B cell (primary cell): ENCODE measurements around the gene EHHADH. TPM values are rescaled to one million over a fixed set of nuclear protein-coding genes. Genes with fewer than 3 reads are reported as not detected.

Source experiments
- ATAC-seq: fragments of 200-7000 bp; cut with Tn5 transposase; one replicate; pipeline ENCODE4 v1.10.0; 2021; ENCODE audit warnings: low read depth, mild to moderate bottlenecking, moderate number of reproducible peaks, moderate library complexity
- CTCF ChIA-PET: fragments of 350-600 bp; sonication (Branson Sonifier 250); formaldehyde crosslinking; loops from one replicate; lab custom pipeline; 2021; ENCODE audit warnings: antibody characterized with exemption, inconsistent platforms; lab: Charles Lee
- POLR2A ChIA-PET: fragments of 350-600 bp; sonication (Branson Sonifier 250); formaldehyde crosslinking; loops from one replicate; lab custom pipeline; 2021; ENCODE audit warnings: antibody characterized with exemption; lab: Charles Lee
- DNase-seq: peaks from one replicate; pipeline ENCODE4 v3.0.0; 2013
- H2AFZ ChIP-seq: 2 replicates; pipeline ENCODE4 v1.6.1; 2012; ENCODE audit warnings: mild to moderate bottlenecking, low read depth, low read length; ENCODE audit not compliant: insufficient read depth, poor library complexity, severe bottlenecking
- H3K27ac ChIP-seq, 2 donors: 1 replicate in 1 of 2; 2 replicates in 1 of 2; pipeline ENCODE4 v1.5.1; 2012 to 2013; ENCODE audit warnings: low read length in 2 of 2, mild to moderate bottlenecking in 2 of 2, moderate library complexity in 1 of 2
- H3K27me3 ChIP-seq, 4 experiments: fragments of 200-600 bp in 1 of 4; sonication (generic) in 1 of 4; replicated peaks in 1 of 4; 1 replicate in 2 of 4; 2 replicates in 2 of 4; pipeline versions ENCODE4 v1.6.1 to v1.7.0; 2013 to 2016; ENCODE audit warnings: low read length in 3 of 4, mild to moderate bottlenecking in 2 of 4, mixed read lengths in 1 of 4, moderate library complexity in 1 of 4; ENCODE audit not compliant: insufficient read depth in 4 of 4, control insufficient read depth in 3 of 4; ENCODE audit errors: control extremely low read depth in 1 of 4
- H3K36me3 ChIP-seq, 2 experiments: replicated peaks in 1 of 2; 1 replicate in 1 of 2; 2 replicates in 1 of 2; pipeline versions ENCODE4 v1.6.1 to v1.7.1; 2013; ENCODE audit warnings: low read length in 1 of 2; ENCODE audit not compliant: insufficient read depth in 2 of 2, control insufficient read depth in 1 of 2; ENCODE audit errors: control extremely low read depth in 1 of 2, extremely low read depth in 1 of 2
- H3K4me1 ChIP-seq, 2 donors: fragments of 200-600 bp in 1 of 2; sonication (generic) in 1 of 2; 1 replicate in 1 of 2; 2 replicates in 1 of 2; pipeline versions ENCODE4 v1.5.1 to v1.6.1; 2013 to 2017; ENCODE audit warnings: low read length in 2 of 2; ENCODE audit not compliant: control insufficient read depth in 2 of 2, insufficient read depth in 2 of 2
- H3K4me2 ChIP-seq: replicated peaks from 2 replicates; pipeline ENCODE3; 2012; ENCODE audit warnings: mild to moderate bottlenecking, low read depth, low read length; ENCODE audit not compliant: poor library complexity, severe bottlenecking
- H3K4me3 ChIP-seq, 5 experiments: fragments of 200-600 bp in 1 of 5; sonication (generic) in 1 of 5; 1 replicate in 3 of 5; 2 replicates in 2 of 5; pipeline versions ENCODE4 v1.5.1 to v1.7.0; 2011 to 2016; ENCODE audit warnings: low read length in 4 of 5, mild to moderate bottlenecking in 4 of 5, low read depth in 2 of 5, control low read depth in 1 of 5, moderate library complexity in 1 of 5; ENCODE audit not compliant: insufficient read depth in 1 of 5; ENCODE audit errors: control extremely low read depth in 1 of 5, extremely low read depth in 1 of 5
- H3K79me2 ChIP-seq: fragments of 200-600 bp; sonication (generic); one replicate; pipeline ENCODE4 v1.6.0; 2016; ENCODE audit warnings: low read length; ENCODE audit not compliant: control insufficient read depth, insufficient read depth
- H3K9ac ChIP-seq: fragments of 200-600 bp; sonication (generic); 2 replicates; pipeline ENCODE4 v1.6.1; 2017; ENCODE audit warnings: mild to moderate bottlenecking, low read length, moderate library complexity
- H3K9me3 ChIP-seq, 3 donors: one replicate each; pipeline versions ENCODE4 v1.6.1 to v1.7.1; 2013; ENCODE audit warnings: low read length in 2 of 3; ENCODE audit not compliant: control insufficient read depth in 2 of 3, insufficient read depth in 1 of 3; ENCODE audit errors: control extremely low read depth in 1 of 3
- H4K20me1 ChIP-seq: 2 replicates; pipeline ENCODE4 v1.6.0; 2012; ENCODE audit warnings: mild to moderate bottlenecking, low read length; ENCODE audit not compliant: insufficient read depth, control insufficient read depth, poor library complexity, severe bottlenecking
- H3K27ac Mint-ChIP-seq: one replicate; pipeline ENCODE4 v1.8.0; 2021; ENCODE audit warnings: mixed read lengths
- H3K27me3 Mint-ChIP-seq: one replicate; pipeline ENCODE4 v1.8.0; 2021; ENCODE audit warnings: mixed read lengths
- H3K4me1 Mint-ChIP-seq: one replicate; pipeline ENCODE4 v1.8.0; 2021; ENCODE audit warnings: mixed read lengths
- H3K4me3 Mint-ChIP-seq: one replicate; pipeline ENCODE4 v1.8.0; 2021; ENCODE audit warnings: mixed read lengths
- H3K9me3 Mint-ChIP-seq: one replicate; pipeline ENCODE4 v1.8.0; 2022; ENCODE audit warnings: mixed read lengths; ENCODE audit not compliant: insufficient read depth
- CTCF ChIP-seq: fragments of 200-600 bp; IDR thresholded peaks from one replicate; pipeline ENCODE4 v1.8.0; 2022; ENCODE audit warnings: antibody characterized with exemption, mild to moderate bottlenecking
- EZH2 ChIP-seq: IDR thresholded peaks from 2 replicates; pipeline ENCODE4 v1.6.1; 2012; ENCODE audit warnings: borderline replicate concordance, low read depth, mild to moderate bottlenecking, moderate library complexity, low read length; ENCODE audit not compliant: insufficient read depth, poor library complexity, severe bottlenecking
- WGBS: methylation state at CpG from one replicate; pipeline ENCODE4 v1.1.5; 2013; ENCODE audit warnings: missing lambda C conversion rate; ENCODE audit not compliant: insufficient coverage; 5-methylcytosine and 5-hydroxymethylcytosine counted together
- intact Hi-C: fragments of 100-400 bp; cut with micrococcal nuclease; formaldehyde crosslinking; loops from one replicate; pipeline ENCODE4 v1.10.0; 2022
- polyA plus RNA-seq: library from polyadenylated mRNA; depleted of rRNA; stranded (reverse); fragments of >200 nt; gene quantifications from 2 replicates; pipeline ENCODE4 v1.2.3, GENCODE V29; 2012
- total RNA-seq, 2 donors: library from RNA; stranded (reverse); fragments of 120-200 nt in 1 of 2; gene quantifications; 1 replicate in 1 of 2; 2 replicates in 1 of 2; pipeline versions ENCODE4 v1.2.3 to v1.2.4, GENCODE V29; 2013 to 2022

EHHADH gene
- total and polyA plus RNA-seq, 2 donors (not counting 1 experiment from before 2014, with no cell fraction given): 0.30 to 1.4 TPM

DNA sequence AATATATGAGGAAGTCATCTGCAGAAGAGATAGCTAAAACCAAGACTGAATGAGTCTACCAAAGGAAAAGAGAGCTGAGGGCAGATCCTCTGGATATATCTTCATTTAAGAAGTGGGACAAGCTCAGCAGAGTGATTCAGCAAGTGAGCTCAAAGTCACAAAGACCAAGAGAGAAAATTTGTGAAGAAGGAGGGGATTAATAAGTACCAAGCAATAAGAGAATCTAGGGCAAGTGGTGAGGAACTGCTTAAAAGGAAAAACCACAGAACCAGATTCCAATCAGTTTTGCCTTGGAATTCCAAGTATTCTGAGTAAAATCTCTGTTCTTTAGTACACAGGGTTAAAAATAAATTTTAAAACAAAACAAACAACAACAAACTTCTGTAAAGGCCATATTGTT lies 3.6 kb downstream of the EHHADH start:
- Histone ChIP-seq H3K27ac (no peak overlapping the region), H3K4me1 (peaks cover 0 to 4% of the 10 kb centered on the region in 2 donors), H3K36me3 (no peaks in the 10 kb centered on the region), H2AFZ (no peak overlapping the region), H3K4me3 (no peak overlapping the region), H3K79me2 (no peaks in the 10 kb centered on the region), H3K9me3 (no peaks in the 10 kb centered on the region), H3K9ac (no peak overlapping the region), H3K27me3 (peaks cover 0 to 9% (median 2%) of the 10 kb centered on the region in 4 experiments), H3K4me2 (no peak overlapping the region), H4K20me1 (no peaks in the 10 kb centered on the region)
- Mint-ChIP-seq H3K27me3 (peaks cover 16% of the 10 kb centered on the region), H3K9me3 (no peaks in the 10 kb centered on the region), H3K4me3 (no peak overlapping the region), H3K27ac (no peak overlapping the region), H3K4me1 (peaks cover 6% of the 10 kb centered on the region)
- DNase-seq (no peak), ATAC-seq (no peak)
- intact Hi-C loops: no loop called here
- CTCF ChIA-PET: no interaction called here
- POLR2A ChIA-PET: no interaction called here
- TF ChIP-seq EZH2: no peak
- no peak for TF ChIP-seq CTCF

GRCh38 chr3:185242642-185243041 lies 11.2 kb downstream of the EHHADH start:
- no peak for DNase-seq
- ChIA-PET POLR2A (no interaction called here), CTCF (no interaction called here)
- H3K36me3 ChIP-seq: no peaks in the 10 kb centered on the region
- H3K4me3 ChIP-seq: no peak overlapping the region
- 96% methylated on average over 3 of the region's 3 CpGs for WGBS
- Mint-ChIP-seq H3K27ac (no peak overlapping the region), H3K9me3 (peaks cover 9% of the 10 kb centered on the region), H3K27me3 (peaks cover 17% of the 10 kb centered on the region), H3K4me3 (no peak overlapping the region), H3K4me1 (no peaks in the 10 kb centered on the region)
- no peak for ATAC-seq
- no peak overlapping the region for H3K27ac ChIP-seq
- no peaks in the 10 kb centered on the region for H3K4me1 ChIP-seq
- H2AFZ ChIP-seq: no peak overlapping the region
- TF ChIP-seq EZH2: no peak
- TF ChIP-seq CTCF: no peak
- intact Hi-C loops: no loop called here
- peaks cover 0 to 10% (median 8%) of the 10 kb centered on the region in 3 donors for H3K9me3 ChIP-seq
- no peak overlapping the region for H3K9ac ChIP-seq
- H3K27me3 ChIP-seq: no peaks in the 10 kb centered on the region
- no peaks in the 10 kb centered on the region for H4K20me1 ChIP-seq
- no peaks in the 10 kb centered on the region for H3K79me2 ChIP-seq
- no peak overlapping the region for H3K4me2 ChIP-seq
